Neural progenitor cell (in vitro differentiated cells): ENCODE data around the gene RMI2.

Experiments
- EZH2 ChIP-seq: fragments of 200-600 bp; sonication (generic); IDR thresholded peaks from 2 replicates; pipeline ENCODE4 v1.6.1; 2017; ENCODE audit warnings: antibody characterized with exemption, mild to moderate bottlenecking, moderate library complexity
- EZH2phosphoT487 ChIP-seq: fragments of 200-600 bp; sonication (generic); IDR thresholded peaks from 2 replicates; pipeline ENCODE4 v1.6.1; 2017; ENCODE audit warnings: antibody characterized with exemption
- TF ChIP-seq, protein P1 (sequence below): fragments of 200-600 bp; sonication (generic); IDR thresholded peaks from 2 replicates; pipeline ENCODE4 v1.5.1; 2017; ENCODE audit warnings: antibody characterized with exemption, mild to moderate bottlenecking

DNA sequence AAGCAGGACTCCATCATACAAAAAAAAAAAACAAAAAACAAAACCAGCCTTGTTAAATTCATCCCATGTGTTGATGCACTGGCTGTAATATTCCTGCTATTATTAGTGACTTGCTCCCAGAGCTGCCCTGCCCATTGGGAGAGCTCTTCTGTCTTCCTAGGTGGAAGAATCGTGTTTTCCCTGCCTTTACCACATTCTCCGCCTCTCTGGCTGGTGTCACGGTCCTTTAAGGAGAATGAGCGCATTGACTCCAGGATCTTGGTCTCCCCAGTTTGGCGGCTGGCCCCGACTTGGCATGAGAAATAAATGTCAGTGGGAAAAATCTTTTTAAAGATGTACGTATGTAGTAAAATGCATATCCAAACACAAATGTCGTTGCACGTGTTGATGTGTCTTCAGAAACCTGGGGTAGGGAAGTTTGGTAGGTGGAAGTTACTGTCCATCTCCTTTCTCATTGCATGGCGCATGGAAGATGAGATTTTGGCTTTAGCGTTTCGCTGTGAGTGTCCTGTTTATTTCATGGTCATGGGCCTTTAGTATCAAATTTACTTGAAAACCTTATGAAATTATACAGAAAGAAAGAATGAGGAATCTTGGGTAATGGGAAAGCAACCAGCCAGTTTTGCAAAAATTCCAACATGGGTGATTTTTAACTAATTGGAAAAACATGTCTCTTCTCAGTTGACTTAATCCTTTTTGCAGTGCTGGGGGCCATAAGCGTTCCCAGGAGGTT, 15.5 kb downstream of the RMI2 start:
- no peak for TF ChIP-seq EZH2phosphoT487
- TF ChIP-seq, protein P1, sequence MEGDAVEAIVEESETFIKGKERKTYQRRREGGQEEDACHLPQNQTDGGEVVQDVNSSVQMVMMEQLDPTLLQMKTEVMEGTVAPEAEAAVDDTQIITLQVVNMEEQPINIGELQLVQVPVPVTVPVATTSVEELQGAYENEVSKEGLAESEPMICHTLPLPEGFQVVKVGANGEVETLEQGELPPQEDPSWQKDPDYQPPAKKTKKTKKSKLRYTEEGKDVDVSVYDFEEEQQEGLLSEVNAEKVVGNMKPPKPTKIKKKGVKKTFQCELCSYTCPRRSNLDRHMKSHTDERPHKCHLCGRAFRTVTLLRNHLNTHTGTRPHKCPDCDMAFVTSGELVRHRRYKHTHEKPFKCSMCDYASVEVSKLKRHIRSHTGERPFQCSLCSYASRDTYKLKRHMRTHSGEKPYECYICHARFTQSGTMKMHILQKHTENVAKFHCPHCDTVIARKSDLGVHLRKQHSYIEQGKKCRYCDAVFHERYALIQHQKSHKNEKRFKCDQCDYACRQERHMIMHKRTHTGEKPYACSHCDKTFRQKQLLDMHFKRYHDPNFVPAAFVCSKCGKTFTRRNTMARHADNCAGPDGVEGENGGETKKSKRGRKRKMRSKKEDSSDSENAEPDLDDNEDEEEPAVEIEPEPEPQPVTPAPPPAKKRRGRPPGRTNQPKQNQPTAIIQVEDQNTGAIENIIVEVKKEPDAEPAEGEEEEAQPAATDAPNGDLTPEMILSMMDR: no peak
- no peak for TF ChIP-seq EZH2
